ENCODE data around the gene CLRN1. TPM values are rescaled to one million over a fixed set of nuclear protein-coding genes. Genes with fewer than 3 reads are reported as not detected.

CLRN1 gene
- total RNA-seq, 1 donor = not detected

DNA sequence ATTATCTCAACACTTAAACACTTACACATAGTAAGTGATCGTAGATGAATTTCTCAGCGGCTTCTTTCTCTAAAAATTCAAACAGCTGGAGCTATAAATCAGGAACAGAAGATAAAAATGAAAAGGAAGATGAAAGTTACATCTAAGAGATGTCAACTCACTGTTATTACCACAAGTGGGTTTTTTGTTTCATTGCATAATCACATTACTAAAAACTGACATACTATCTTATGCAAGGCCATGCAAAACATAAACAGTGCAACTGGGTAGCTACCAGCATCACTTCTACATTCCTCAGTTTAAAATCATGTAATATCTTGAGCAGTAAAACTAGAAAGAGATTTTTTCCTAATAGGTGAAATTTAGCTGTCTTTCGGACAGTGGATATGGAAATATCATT, 82.2 kb downstream of the CLRN1 start:
- no peak overlapping the region for H3K4me3 ChIP-seq (ENCODE audit: low read depth, low read length)
- TF ChIP-seq, protein P1, sequence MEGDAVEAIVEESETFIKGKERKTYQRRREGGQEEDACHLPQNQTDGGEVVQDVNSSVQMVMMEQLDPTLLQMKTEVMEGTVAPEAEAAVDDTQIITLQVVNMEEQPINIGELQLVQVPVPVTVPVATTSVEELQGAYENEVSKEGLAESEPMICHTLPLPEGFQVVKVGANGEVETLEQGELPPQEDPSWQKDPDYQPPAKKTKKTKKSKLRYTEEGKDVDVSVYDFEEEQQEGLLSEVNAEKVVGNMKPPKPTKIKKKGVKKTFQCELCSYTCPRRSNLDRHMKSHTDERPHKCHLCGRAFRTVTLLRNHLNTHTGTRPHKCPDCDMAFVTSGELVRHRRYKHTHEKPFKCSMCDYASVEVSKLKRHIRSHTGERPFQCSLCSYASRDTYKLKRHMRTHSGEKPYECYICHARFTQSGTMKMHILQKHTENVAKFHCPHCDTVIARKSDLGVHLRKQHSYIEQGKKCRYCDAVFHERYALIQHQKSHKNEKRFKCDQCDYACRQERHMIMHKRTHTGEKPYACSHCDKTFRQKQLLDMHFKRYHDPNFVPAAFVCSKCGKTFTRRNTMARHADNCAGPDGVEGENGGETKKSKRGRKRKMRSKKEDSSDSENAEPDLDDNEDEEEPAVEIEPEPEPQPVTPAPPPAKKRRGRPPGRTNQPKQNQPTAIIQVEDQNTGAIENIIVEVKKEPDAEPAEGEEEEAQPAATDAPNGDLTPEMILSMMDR (IDR thresholded peaks at IDR 0.05; ENCODE audit: insufficient read depth, low read depth, low read length) = no peak
- peak; percentile 62 for DNase-seq (ENCODE audit: low read depth)

DNA sequence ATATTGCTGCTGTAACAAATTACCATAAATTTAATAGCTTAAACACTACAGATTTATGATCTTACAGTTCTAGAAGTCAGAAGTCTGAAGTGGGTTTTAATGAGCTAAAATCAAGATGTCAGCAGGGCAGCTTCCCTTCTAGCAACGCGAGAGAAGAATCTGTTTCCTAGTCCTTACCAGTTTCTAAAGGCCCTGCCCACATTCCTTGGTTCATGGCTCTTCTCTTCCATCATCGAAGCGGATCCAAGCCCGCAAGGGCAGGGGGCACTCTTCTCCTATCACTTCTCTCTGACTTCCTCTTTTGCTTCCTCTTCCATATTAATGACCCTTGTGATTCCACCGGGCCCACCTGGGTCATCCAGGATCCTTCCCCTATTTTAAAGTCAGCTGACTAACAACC, 83.4 kb downstream of the CLRN1 start:
- no peak for DNase-seq (ENCODE audit: low read depth)
- H3K4me3 ChIP-seq (ENCODE audit: low read depth, low read length) = no peak overlapping the region
- TF ChIP-seq, protein P1 (IDR thresholded peaks at IDR 0.05; ENCODE audit: insufficient read depth, low read depth, low read length) = no peak

DNA sequence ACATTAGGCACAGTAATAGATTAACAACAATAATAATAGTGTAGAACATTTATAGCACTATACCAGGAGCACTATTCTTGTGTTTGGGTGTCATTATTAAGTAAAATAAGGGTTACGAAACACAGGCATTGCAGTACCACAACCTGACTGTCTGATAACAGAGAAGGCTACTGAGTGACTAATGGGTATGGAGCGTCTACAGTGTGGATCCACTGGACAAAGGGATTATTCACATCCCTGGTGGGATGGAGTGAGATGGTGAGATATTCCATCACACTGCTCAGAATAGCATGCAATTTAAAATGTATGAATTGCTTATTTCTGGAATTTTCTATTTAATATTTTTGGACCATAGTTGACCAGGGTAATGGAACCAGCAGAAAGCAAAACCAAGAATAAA, 85.5 kb downstream of the CLRN1 start:
- no peak for DNase-seq (ENCODE audit: low read depth)
- H3K4me3 ChIP-seq (ENCODE audit: low read depth, low read length) = no peak overlapping the region
- TF ChIP-seq, protein P1 (IDR thresholded peaks at IDR 0.05; ENCODE audit: insufficient read depth, low read depth, low read length) = no peak

DNA sequence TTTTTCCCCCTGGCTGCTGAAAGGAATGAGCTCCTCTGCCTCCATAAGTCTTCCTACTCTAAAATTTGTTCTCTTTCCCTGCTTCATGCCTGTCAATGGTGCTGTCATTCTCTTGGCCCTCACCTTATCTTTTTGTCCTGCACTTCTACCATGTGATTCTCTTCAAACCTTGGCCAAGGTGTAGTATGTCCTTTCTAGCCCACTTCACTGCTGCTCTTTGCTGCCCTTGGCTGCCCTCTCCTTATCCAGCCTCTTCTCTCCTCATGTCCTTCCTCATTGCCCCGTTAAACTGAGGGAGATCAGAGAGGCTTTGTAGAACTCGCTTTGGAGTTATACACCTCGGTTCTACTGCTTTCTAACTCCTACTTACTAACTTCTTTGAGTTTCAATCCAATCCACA, 87.0 kb downstream of the CLRN1 start:
- TF ChIP-seq, protein P1 (IDR thresholded peaks at IDR 0.05; ENCODE audit: insufficient read depth, low read depth, low read length) = no peak
- no peak for DNase-seq (ENCODE audit: low read depth)
- no peak overlapping the region for H3K4me3 ChIP-seq (ENCODE audit: low read depth, low read length)

DNA sequence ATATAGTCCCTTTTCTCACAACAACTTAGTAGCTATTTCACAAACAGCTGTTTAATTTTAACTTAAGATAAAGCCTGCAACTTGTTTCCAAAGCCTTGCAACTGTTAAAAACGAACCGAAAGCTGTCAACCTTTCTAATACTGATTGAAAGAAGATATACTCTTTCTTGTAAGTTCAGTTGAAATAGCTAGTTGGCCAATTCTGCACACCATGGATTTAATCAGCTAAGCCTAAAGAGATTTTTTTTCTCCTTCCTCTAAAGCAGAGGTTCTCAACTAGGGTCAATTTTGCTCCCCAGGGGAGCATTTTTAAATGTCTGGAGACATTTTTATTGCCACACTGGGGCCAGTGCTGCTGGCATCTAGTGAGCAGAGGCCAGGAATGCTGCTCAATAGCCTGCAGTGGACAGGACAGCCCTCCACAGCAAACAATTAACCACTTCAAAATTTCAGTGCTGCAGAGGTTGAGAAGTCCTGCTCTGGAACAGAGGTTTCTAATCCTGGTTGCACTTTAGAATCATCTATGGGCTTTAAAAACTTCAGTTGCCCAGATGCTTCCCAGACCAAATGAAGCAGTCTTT, 93.4 kb downstream of the CLRN1 start:
- DNase-seq (ENCODE audit: low read depth) = no peak
- H3K4me3 ChIP-seq (ENCODE audit: low read depth, low read length) = no peak overlapping the region
- TF ChIP-seq, protein P1 (IDR thresholded peaks at IDR 0.05; ENCODE audit: insufficient read depth, low read depth, low read length) = no peak

DNA sequence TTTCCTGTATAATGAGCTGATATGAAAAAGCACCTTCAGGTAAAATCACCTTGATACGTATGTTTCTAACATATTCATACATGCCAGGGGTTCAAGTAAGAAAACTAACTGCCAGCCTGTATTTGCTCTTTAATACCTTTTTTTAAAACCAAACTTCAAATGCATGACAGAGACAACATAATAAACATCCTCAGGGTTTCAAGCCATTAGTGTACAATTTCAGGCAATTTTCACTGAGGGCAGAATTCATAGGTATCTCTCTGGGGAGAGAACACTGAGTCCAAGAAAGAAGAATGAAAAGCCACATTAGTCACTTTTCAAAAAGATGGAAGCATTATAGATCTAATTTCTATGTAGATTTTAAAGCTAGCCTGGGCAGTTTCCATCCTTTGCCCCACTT, 94.2 kb downstream of the CLRN1 start:
- TF ChIP-seq, protein P1 (IDR thresholded peaks at IDR 0.05; ENCODE audit: insufficient read depth, low read depth, low read length) = no peak
- DNase-seq (ENCODE audit: low read depth) = no peak

DNA sequence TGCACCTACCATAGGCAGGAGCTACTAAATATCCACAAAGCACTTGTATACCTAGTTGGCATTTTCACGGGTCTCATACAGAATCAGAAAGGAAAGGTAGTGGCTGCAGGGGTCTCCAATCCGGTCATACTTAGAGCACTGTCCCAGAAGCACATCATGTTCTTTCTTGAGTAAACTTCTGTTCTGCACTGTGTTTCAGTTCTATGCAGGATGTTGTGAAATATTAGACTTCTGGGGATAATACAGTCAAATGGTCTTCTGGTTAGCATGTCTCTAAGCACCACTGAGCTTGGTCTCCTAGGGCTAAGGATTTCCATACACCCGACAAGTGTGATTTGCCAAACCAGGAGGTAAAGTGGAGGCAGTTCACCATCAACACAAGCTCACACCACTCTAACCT, 95.2 kb downstream of the CLRN1 start:
- no peak for DNase-seq (ENCODE audit: low read depth)
- no peak overlapping the region for H3K4me3 ChIP-seq (ENCODE audit: low read depth, low read length)
- TF ChIP-seq, protein P1 (IDR thresholded peaks at IDR 0.05; ENCODE audit: insufficient read depth, low read depth, low read length) = no peak

More for the DNA sequence above, 94.2 kb downstream of the CLRN1 start:
- H3K4me3 ChIP-seq (ENCODE audit: low read depth, low read length) = no peak overlapping the region

Measured in fibroblast of villous mesenchyme (primary cell).